Mononuclear cell (primary cell): Measurements from ENCODE around the gene OR56B1. TPM values are rescaled to one million over a fixed set of nuclear protein-coding genes. Genes with fewer than 3 reads are reported as not detected.

Source experiments
- total RNA-seq: library from RNA; depleted of rRNA; stranded (reverse); fragments of >200 nt; gene quantifications from one replicate; pipeline ENCODE4 v1.2.3, GENCODE V29; 2012

Gene OR56B1
- total RNA-seq, 1 donor, result 0.42 TPM

Other genes with a start within 250 kb of the OR56B1 start
- not detected for gene OR52D1, start 247.8 kb upstream of the OR56B1 start, total RNA-seq
- gene UBQLN3, start 226.5 kb upstream of the OR56B1 start, total RNA-seq, result 0.21 TPM
- 0.52 TPM for gene UBQLNL, start 219.7 kb upstream of the OR56B1 start, total RNA-seq
- gene OR52H1, start 187.9 kb upstream of the OR56B1 start, total RNA-seq, result 0.63 TPM
- not detected for gene OR52B6, start 155.6 kb upstream of the OR56B1 start, total RNA-seq
- 0.42 TPM for gene TRIM6, start 139.8 kb upstream of the OR56B1 start, total RNA-seq
- gene TRIM34, start 111.4 kb upstream of the OR56B1 start, total RNA-seq, result 7.2 TPM
- gene TRIM5, start 51.4 kb upstream of the OR56B1 start, total RNA-seq, result 6.5 TPM
- gene TRIM22, start 46.7 kb upstream of the OR56B1 start, total RNA-seq, result 252 TPM
- 1.0 TPM for gene OR52N4, start 17.8 kb downstream of the OR56B1 start, total RNA-seq
- gene OR52N5, start 46.9 kb downstream of the OR56B1 start, total RNA-seq, result not detected
- not detected for gene OR52N1, start 54.8 kb downstream of the OR56B1 start, total RNA-seq
- gene OR52N2, start 72.5 kb downstream of the OR56B1 start, total RNA-seq, result not detected
- not detected for gene OR52E6, start 105.4 kb downstream of the OR56B1 start, total RNA-seq
- not detected for gene OR52E8, start 121.2 kb downstream of the OR56B1 start, total RNA-seq
- gene OR52E4, start 144.2 kb downstream of the OR56B1 start, total RNA-seq, result not detected
- not detected for gene OR52E5, start 156.8 kb downstream of the OR56B1 start, total RNA-seq
- gene OR56A3, start 205.8 kb downstream of the OR56B1 start, total RNA-seq, result under 0.01 TPM
- gene OR56A5, start 232.0 kb downstream of the OR56B1 start, total RNA-seq, result not detected